Skin of body (tissue), 2 donors: ENCODE measurements around the gene ANKLE1. TPM values are rescaled to one million over a fixed set of nuclear protein-coding genes. Genes with fewer than 3 reads are reported as not detected.
A peak's percentile ranks its signal among the peaks of the same experiment; 100 is the strongest.

ENCODE experiments used
- DNase-seq: peaks from one replicate; lab custom pipeline; 2025; lab: John Stamatoyannopoulos, UW
- total RNA-seq: library from RNA; depleted of rRNA; stranded (reverse); fragments of >200 nt; gene quantifications from one replicate; pipeline ENCODE4 v1.2.3, GENCODE V29; 2014

Gene ANKLE1
- total RNA-seq, 1 donor from 2014 or later: 0.49 TPM

DNA sequence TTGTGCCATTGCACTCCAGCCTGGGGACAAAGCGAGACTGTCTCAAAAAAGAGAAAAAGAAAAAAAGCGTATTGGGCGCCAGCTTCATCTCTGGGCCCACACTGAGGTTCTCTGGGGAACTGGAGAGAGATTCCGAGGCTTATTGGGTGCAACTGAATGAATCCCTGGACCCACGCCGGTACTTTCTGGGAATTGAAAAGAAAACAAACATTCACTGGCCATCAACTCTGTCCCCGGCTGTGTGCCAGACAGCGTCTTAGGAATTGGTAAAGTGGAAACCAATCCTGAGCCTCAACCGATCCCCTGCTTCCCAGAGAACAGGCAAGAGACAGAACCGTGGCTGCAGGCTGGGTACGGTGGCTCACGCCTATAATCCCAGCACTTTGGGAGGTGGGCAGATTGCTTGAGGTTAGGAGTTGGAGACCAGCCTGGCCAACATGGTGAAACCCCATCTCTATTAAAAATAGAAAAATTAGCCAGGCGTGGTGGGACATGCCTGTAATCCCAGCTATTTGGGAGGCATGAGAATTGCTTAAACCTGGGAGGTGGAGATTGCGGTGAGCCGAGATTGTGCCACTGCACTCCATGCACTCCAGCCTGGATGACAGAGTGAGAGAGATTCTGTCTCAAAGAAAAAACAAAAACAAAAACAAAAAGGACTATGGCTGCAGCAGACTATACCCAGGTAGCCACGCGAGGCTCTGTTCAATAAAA lies 44.3 kb downstream of the ANKLE1 start:
- no peak for DNase-seq

DNA sequence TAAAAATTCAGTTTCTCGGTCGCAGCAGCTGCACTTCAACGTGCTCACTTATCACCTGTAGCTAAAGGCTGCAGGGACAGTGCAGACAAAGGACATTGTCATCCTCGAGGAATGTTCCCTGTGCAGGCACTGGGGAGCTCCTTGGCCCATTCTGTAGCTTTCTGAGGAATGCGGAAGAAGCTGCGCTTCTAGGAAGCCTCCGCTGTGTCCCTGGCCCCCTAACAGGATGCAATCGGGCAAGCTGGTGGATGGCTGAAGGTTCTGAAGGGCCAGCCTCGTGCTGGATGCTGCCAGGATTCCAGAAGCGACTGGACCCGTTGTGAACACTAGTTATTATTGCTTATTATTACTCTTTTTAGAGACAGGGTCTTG lies 44.9 kb downstream of the ANKLE1 start:
- no peak for DNase-seq

DNA sequence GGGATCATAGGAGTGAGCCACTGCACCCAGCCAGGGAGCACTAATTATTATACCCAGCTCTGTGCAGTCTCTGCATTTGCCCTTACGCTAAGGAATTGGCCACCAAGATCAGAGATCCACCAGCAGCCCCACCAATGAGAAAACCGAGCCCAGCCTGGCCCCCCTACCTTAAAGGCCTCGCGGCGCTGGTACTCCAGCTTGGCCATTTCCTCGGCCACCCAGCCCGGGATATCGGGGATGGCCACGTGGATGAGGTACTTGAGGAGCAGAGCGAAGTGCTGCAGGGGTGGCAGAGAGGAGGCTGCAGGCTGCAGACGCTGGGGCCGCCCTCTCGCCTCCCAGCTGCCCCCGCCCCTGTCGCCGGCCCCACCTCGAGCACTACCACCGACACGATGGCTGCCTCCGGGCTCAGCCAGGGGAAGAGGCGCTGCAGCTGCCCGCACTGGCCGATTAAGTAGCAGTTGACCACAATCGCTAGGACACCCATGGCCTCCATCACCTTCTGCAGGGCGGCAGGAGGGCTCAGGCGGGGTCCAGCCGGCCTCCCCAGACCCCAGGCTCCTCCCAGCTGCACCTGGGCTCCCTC lies 45.5 kb downstream of the ANKLE1 start:
- no peak for DNase-seq

DNA sequence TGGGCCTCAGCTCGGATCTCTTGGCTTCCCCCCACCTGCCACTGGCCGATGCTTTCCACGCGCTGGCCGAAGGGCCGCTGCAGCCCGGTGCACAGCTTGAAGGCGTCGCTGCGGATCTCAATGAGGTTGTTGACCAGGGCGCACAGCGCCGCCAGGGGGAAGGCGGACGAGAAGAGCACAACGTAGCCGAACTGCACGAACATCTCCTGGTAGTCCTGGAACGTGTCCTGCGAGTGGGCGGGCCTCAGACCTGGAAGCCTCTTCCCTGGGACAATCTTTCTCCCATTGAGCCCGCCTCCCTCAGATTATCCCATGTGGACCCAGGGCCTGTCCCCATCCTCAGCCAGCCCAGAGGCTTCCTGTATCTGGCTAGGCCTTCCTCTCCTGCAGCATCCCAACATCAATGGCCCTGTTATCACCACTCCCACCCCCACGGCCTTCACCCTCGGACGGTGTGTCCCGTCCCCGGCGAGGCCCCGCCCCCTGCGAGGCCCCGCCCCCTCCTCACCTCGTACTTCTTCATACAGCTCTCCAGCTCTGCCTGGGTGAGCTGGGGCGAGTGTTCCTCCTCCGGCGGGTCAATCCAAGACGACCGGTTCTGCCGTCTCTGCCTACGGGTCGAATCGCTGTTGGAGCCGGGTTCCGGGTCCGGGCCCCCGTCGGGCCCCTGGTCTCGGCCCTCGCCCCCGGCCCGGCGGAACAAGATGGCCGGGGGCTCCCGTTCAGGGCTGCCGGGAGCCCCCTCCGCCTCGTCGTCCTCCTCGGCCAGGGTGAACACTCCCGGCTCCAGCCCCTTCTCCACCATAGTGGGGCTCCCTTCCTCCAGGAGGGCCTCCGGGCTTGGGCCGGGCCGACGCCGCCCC lies 46.2 kb downstream of the ANKLE1 start:
- DNase-seq: no peak

DNA sequence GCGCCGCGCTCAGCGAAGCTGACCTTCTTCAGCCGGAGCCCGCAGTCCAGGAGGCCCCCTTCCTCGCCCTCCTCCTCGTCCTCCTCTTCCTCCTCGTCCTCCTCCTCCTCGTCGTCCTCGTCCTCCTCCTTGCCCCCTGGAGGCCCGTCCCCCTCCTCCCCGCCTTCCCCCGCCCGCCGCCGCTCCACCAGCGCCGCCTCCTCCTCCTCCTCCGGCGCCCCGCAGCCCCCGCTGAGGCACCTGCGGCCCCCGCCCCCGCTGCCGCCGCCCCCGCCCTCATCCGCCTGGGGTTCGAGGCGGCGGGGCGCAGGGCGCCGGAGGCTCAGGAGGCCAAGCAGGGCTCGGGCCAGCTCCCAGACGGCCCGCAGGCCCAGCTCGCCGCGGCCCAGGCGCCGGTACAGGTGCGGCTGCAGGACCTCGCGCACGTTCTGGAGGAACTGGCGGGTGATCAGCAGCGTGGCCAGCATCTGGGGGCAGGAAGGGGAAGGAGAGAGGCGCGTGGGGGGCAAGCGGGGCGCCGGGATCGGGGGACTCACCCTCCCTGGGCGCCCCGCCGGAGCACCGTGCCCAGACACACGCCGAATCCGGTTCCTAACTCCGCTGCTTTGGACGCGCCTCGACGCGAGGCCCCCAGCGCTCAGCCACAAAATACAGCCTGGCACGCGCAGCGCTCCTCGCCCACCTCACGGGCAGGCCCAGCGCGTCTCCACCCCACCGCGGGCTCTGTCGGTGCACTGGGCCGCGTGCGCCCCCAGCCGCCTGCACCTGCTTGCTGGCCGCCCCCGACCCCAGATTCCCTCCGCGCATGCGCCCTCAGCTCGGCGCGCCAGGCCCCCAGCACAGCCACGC lies 47.0 kb downstream of the ANKLE1 start:
- DNase-seq: no peak

DNA sequence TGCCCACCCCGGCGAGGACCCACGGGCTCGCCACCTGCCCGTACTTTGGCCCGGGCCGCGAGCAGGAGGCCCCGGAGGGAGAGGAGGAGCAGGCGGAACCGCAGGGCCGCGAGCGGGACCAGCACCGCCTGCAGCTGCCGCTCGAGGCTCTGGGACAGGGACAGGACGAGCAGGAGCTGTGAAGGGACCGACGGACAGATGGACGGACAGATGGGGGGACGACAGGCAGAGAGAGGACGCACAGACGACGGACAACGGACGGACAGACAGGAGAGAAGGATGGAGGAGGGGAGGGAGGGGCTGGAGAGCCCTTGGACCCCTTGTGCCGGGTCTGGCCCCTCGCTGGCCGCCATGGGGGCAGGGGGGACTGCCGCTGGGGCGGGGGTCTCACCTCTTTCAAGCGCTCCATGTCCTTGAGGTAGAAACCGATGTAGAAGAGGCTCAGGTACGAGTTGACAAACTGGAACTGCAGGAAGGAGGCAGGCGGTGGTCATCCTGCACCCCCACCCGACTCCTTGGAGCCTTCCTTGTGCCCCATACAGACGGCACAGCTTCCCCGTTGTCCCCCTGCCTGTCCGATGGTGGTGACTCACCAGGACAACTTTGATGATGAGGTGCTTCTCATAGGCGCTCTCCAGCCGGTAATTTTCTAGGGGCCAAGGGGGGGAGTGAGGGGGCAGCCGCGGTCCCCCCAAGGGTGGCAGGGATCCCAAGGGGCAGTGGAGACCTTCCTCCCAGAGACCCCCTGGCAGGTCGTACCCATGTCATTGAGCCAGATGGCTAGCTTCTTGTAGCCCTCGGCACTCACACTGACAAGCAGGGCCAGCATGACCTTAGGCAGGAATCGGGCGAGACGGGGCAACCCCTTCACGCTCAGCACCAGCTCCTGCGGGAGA lies 47.9 kb downstream of the ANKLE1 start:
- no peak for DNase-seq

DNA sequence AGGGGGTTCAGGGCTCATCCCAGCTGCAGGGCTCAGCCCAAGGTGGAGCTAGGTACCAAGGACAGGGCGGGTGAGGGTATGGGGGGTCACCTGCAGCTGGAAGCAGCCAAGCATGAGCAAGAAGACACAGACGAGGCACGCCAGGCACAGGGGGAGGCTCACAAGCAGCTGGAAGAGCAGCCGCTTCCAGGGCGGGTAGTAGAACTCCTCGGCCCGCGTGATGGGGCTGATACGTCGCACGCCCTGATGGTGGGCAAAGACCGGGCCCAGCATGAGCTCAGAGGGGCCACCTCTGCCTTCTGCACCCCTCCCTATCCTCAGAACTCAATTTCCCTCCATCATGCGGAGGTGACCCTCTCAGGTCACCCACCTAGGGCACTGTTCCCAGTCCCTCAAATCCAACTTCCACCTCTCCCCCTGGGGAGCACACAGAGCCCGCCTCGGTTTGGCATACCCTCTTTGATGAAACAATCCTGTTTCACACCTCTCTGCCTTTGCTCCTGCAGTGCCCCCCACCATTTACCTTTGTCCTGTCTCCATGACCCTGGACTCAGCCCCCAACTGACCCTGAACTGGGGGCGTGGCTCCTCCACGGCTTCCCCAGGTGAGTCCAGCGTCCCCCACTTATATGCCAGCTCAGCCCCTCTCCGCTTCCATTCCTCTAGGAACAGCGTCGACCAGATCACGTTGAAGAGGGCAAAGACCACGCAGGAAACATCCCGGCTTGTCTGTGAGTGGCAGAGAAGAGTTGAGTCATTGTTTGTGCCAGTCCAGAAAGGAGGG lies 48.8 kb downstream of the ANKLE1 start:
- no peak for DNase-seq

DNA sequence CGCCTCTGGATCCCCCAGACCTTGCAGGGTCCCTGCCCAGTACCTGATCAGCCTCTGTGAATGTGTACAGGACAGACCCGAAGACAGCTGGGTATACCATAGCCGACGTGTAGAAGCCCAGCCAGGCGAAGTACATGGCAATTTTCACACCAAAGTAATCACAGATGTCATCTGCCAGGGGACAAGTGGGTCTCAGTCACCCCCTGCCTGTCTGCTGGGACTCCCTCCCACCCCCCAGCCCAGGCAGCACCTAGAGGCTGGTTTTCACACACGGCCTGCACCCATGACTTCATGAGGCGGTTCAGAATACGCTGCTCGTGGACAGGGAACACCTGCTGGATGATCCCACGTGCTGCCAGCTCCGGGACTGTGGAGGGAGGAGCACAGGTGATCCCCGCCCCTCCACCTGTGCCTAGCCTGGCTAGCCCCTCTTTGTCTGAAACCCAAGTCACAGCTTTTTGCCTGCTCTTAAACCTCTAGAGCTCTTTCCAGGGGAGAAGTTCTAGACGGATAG lies 49.4 kb downstream of the ANKLE1 start:
- DNase-seq: no peak

DNA sequence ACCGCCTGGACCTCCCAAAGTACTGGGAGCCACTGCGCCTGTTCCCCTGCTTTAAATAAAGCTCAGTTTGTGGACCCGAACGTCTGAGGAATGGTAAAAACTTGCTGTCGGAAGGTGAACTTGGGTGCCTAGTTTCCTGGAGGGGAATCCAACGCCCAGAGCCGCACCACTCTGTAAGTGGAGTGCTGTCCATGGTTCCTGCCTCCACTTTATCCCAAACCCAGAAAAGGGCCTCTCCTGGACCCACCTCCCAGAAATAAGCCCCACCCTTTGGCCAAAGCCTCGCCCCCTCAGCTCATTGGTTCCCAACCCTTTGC lies 50.6 kb downstream of the ANKLE1 start:
- DNase-seq: no peak

DNA sequence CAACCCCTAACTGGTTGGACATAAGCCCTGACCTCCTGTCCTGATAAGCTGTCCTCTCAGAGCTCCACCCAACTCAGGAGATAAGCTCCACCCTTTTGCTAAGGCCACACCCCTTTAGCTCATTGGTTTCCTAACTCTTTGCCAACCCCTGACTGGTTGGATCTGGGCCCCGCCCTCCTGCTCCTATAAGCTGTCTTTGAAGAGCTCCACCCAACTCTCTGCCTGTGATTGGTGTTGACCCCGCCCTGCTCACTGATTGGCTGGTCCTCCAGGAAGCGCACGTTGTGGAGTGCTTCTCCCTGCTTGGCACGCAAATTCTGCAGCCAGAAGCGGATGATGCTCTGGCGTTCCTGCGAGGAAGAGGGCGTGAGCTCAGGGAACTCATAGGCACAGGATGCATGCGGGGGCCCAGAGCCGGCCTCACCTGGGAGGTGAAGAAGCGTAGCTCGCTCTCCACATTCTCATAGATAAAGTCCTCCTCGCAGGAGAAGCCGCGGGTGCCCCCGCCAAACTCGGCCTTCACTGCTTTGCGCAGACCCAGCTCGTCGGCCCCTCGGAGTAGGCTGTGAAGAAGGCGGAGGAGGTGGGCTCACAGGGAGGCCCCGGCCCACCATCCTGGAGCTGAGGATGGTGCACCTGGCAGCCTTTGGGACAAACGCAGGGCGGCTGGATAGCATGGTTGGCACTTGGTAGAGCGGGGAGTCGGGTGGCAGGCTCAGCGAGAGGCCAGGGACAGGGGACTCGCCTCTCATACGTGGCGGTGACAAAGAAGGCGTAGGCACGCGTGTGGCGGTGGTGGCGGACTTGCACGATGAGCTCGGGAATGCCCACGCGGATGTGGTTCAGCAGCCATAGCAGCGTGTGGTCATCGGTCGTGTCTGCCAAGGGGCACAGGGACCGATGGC lies 51.2 kb downstream of the ANKLE1 start:
- DNase-seq: no peak

DNA sequence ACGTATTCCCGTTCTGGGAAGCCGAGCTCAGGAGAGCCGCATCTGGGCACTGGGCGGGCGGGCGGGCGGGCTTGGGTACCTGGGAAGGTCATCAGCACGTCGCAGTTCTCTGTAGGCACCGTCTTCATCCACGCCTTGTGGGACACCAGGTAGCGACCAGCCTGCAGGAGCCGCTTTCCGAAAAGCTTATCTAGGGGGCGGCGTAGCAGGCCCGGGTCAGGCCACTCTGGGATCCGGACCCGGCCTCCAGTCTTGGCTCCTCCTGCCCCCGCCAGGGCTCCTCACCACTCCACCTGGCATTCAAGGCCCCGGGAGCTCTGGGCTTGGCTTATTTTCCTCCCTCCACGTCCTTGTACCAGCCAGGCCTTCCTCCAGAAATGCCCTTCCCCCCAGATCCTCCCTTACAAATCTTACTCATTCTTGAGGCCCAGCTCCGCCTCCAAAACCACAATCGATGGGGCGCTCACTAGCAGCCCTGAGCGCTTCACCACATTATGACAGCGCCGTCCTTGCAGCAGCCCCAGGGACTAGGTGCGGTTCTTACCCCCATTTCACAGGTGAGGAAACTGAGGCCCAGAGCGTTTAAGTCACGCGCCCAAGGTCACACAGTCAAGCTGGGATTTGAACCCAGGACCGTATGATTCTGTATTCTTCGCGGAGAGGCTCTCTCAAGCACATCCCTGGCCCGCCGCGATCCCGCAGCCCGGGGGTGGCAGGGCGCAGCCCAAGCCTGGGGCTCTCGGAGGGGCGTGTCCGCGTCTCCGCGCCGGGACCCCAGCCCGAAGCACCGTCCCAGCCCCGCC lies 52.1 kb downstream of the ANKLE1 start:
- DNase-seq: no peak

DNA sequence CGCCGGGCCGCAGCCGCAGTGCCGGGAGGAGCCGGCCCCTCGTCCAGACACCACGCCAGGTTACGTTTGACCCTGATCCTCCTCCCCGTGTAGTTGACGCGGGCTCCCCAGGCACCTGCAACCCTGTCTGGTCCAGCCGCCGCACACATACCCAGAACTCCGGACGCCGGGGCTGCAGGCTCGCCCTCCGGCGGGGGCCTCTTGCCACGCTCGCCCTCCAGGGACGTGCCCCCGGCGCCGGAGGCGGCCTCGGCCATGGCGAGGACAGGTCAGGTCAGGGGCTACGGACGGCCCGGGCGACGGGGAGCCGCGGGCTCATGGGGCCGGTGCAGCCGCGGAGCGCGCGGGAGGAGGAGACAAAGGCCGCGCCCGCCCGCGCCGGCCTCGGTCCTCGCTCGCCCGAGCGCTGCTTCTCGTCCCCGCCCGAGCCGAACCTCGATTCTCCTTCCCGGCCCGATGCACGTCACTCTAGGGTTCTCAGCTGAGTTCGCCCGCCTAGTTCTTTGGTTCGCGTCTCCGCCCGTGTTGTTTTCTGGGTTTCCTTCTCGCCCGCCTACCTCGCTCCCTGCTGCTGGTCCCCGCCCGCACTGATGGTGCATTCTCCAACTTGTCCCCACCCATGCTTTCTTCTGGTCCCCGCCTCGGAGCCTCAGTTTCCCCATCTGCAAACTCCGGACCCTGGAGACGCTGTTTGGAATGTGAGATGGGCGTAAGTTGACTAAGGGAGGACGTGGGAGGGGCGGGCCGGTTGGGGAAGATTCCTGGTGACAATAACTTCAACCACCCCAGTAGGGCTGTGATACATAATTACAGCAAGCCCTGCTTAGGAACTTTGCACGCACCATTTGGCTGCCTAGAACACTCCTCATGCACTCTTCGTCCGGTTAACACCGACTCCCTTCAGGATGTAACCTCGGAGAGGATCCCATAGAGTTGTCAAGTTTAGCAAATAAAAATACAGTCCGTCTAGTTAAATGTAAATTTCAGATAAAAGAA lies 53.0 kb downstream of the ANKLE1 start, which contains the start of gene ANO8:
Gene ANO8, minus strand, starts transcription at position 442 of the 996 bp plus-strand sequence. Its CDS starts 185 bp downstream, at position 257.
- peak; percentile 95 for DNase-seq

DNA sequence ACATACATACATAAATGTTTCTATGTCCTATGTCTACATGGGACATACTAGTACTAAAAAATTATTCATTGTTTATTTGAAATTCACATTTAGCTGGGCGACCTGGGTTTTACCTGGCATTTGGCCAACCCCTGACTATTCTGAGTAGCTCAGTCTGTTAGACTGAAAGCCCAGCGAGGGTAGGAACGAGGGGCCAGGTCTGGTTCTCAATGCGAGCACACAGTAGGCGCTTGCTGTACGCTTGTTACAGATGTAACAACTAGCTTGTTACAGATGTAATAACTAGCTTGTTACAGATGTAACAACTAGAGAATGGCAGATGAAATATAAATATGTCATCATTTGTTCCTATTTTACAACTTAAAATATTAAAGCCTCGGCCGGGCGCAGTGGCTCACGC lies 53.9 kb downstream of the ANKLE1 start:
- DNase-seq: no peak
